Activated CD8-positive, alpha-beta memory T cell treated with anti-CD3 and anti-CD28 coated beads, Interleukin-2, amount 50 U/mL, for 24 hours (primary cell): Measurements from ENCODE around the gene APBA3.

ENCODE experiments used
- DNase-seq: peaks from one replicate; pipeline ENCODE4 v3.0.0-alpha.2; 2020; ENCODE audit errors: extremely low read depth

APBA3 gene

GRCh38 chr19:3720349-3720917, 41.1 kb downstream of the APBA3 start:
- no peak for DNase-seq

GRCh38 chr19:3719868-3720267, 41.6 kb downstream of the APBA3 start:
- DNase-seq: no peak

- no peak for DNase-seq
Observed at GRCh38 chr19:3716147-3716668, 45.3 kb downstream of the APBA3 start.

DNA sequence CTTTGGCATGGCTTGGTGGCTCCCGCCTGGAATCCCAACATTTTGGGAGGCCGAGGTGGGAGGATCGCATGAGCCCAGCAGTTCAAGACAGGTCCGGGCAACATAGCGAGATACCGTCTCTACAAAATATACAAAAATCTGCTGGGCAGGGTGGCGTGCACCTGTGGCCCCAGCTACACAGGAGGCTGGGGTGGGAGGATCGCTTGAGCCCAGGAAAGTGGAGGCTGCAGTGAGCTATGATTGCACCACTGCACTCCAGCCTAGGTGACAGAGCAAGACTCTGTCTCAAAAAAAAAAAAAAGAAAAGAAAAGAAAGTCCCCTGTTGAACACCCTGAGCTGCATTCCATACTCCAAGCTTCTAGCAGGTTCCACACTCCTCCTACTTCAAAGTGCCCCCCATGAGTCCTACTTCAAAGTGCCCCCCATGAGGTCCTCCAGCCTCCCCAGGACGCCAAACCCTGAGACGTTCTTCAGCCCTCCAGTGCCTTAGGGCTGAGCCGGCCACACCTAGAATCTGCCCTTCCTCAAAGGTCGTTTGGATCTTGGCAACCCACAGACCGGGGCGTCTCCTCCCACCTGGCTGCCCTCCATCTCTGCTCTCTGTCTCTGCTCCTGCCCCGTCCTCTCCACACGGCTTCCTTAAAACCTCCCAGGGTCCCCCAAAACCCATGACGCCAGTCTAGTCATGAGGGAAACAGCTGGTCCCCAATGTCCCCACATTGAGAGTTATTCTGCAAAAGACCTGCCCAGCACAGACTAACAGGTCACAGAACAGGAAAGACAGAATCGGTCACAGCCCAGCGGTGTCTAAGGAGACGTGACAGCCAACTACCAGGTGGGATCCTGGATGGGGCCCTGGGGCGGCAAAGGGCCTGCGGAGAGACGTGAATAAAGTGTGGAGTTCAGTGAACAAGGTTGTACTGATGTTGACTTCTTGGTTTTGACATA, 48.6 kb downstream of the APBA3 start:
- no peak for DNase-seq

DNA sequence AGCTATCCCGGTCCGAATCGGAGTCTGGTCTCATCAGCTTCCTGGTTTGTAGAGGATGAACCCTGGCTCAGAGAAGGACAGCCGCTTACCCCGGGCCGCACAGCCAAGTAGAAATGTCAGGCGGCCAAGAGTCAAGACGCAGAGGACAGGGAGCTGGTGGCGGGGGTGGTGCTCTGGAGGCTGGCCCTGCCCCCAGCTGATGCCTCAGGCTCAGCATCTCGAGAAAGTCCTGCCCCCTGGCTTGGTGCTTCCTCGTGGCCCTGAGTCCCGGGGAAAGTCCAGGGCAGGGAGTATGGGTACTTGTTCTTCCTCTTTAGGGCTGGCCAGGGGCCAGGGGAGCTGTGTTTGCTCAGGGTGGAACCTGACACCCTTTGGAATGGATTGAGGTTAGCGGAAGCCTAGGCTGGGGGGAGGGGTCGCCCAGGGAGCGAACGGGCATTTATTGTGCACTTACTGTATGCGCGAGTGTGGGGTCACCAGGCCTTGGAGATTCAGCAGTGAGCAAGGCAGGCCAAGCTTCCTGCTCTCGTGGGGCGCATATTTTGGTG, 51.2 kb downstream of the APBA3 start:
- no peak for DNase-seq

DNA sequence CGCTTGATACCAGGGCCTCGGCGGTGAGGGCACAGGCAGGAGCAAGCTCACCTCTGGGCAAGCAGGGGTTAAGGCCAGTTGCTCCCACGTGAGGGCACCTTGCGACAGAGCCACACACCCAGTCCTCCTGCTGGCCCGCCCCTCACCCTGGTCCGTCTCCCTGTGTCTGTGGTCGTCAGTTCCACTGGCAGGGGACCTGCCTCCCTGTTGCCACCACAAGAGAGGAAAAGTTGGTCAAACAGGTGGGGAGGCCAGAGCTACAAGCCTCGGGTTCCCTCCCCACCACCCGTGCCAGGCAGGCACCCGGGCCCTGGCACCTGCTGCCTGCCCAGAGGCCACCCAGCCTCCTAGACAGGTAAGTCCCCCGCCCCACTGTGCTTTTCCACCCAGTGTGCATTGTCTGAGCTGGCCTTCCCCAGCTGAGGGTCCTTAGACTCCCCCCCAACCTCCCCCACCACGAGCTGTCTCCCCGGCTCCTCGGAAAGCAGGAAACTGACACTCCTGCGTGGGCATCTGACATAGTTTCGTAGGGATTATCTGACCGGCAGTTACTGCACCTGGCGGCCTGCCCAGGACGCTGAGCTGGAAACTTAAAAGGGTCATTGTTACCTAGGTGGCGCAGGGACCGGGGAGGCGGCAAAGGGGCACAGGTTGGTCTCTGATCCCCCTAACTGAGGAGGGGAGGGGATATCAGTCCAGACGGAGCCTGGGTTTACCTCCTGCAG, 53.1 kb downstream of the APBA3 start, which contains the start of gene TJP3:
TSS of gene TJP3 (plus strand) at position 178 of the 725 bp plus-strand sequence. CDS start 20,049 bp downstream, outside the sequence.
- no peak for DNase-seq

- no peak for DNase-seq
Observed at GRCh38 chr19:3707868-3708206, 53.7 kb downstream of the APBA3 start.

DNA sequence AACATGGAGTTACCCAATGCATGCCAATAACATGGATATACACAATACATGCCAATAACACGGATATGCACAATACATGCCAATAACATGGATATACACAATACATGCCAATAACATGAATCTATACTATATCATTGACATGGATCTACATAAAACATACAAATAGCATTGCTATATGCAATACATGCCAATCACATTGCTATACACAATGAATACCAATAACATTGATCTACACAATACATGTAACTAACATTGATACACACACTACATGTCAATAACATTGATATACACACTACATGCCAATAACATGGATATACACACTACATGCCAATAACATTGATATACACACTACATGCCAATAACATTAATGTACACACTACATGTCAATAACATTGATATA, 60.3 kb downstream of the APBA3 start:
- no peak for DNase-seq
